HUDEP-2 (cell line): Measurements from ENCODE around the gene NF2.

ENCODE experiments used
- DNase-seq, 76 experiments: peaks; one replicate each; lab custom pipeline; 2025; ENCODE audit not compliant: unreplicated experiment in 76 of 76; lab: John Stamatoyannopoulos, UW

Gene NF2

GRCh38 chr22:29717789-29718188 is 114.4 kb downstream of the NF2 start:
- no peak for DNase-seq

- DNase-seq = no peak
Measured at GRCh38 chr22:29718949-29719898, 115.8 kb downstream of the NF2 start.

GRCh38 chr22:29719899-29720645 is 116.6 kb downstream of the NF2 start, which contains the start of gene CABP7:
Gene CABP7, plus strand, starts transcription at chr22:29720003. Its CDS starts 422 bp downstream, at chr22:29720425.
- DNase-seq = no peak

- DNase-seq = no peak
Measured at GRCh38 chr22:29720811-29721323, 117.4 kb downstream of the NF2 start.

GRCh38 chr22:29722151-29722550 is 118.7 kb downstream of the NF2 start:
- peak in 51 of 76 experiments; percentile 4 to 68 (median 45) for DNase-seq

GRCh38 chr22:29722587-29722986 is 119.2 kb downstream of the NF2 start:
- DNase-seq = no peak

GRCh38 chr22:29723766-29724165 is 120.3 kb downstream of the NF2 start:
- no peak for DNase-seq

- no peak for DNase-seq
Measured at GRCh38 chr22:29724843-29725242, 121.4 kb downstream of the NF2 start.

GRCh38 chr22:29726106-29726505 is 122.7 kb downstream of the NF2 start:
- peak in 2 of 76 experiments; percentile 16 to 18 for DNase-seq

- DNase-seq = no peak
Measured at GRCh38 chr22:29726512-29727130, 123.2 kb downstream of the NF2 start.

GRCh38 chr22:29727131-29727523 is 123.7 kb downstream of the NF2 start:
- DNase-seq = peak in 28 of 76 experiments; percentile 11 to 44 (median 28)

GRCh38 chr22:29729161-29729560 is 125.7 kb downstream of the NF2 start:
- no peak for DNase-seq

- no peak for DNase-seq
Measured at GRCh38 chr22:29731058-29731850, 127.8 kb downstream of the NF2 start.

- DNase-seq = no peak
Measured at GRCh38 chr22:29732883-29733282, 129.4 kb downstream of the NF2 start.

- DNase-seq = peak; percentile 78 to 98 (median 94)
Measured at GRCh38 chr22:29733362-29734201, 130.1 kb downstream of the NF2 start.

GRCh38 chr22:29734406-29734805 is 131.0 kb downstream of the NF2 start:
- DNase-seq = peak in 18 of 76 experiments; percentile 13 to 72 (median 40)

GRCh38 chr22:29734838-29735237 is 131.4 kb downstream of the NF2 start:
- DNase-seq = peak in 1 of 76 experiments; percentile 11

- no peak for DNase-seq
Measured at GRCh38 chr22:29735416-29735815, 132.0 kb downstream of the NF2 start.
